NCI-H345 treated with DMSO at 0.1 percent for 48 hours (cell line): ENCODE data around the gene PDE1A.
A peak's percentile ranks its signal among the peaks of the same experiment; 100 is the strongest.
"Not testable (repeated sequence)": the region's sequence is repeated elsewhere in the genome, so short reads cannot be mapped to it uniquely, and the experiment has no call there.

Experiments
- DNase-seq: peaks from one replicate; lab custom pipeline; 2025; ENCODE audit not compliant: unreplicated experiment; lab: John Stamatoyannopoulos, UW

The PDE1A gene

DNA sequence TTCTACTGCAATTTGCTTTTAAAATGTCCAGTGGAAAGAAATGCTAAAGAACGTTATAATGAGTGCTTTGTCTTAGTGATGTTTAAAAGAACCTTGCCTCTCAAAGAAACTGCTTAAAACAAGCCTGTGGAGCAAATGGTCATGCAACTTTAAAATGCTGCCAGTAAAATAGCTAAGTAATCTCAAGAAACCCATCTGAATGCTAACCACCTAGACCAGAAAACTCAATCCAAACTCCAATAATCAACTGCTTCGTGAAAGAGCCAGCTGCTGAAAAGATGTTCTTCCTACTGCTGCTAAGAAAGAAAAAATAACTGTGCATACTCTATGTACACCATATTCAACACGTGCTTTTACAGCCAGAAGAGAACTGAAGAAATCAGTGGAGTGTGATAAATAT lies 145.6 kb downstream of the PDE1A start:
- no peak for DNase-seq

DNA sequence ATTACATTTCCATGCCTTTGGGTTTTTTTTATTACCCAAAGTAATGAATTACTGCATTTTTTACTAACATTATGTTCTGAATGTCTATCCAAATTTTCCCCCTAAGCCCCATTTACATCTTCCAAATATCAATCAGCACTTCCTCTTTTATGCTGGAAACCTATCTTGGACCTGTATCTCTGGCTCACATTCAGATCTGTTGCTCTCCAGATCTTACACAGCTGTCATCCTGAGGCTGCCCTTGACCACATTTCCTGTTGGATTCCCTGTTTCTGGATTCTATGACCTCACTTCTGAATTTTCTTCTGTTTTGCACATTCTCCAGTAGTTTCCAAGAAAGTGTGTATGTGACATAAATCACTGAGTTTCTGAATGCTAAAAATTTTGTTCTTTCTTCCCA lies 146.7 kb downstream of the PDE1A start:
- no peak for DNase-seq

DNA sequence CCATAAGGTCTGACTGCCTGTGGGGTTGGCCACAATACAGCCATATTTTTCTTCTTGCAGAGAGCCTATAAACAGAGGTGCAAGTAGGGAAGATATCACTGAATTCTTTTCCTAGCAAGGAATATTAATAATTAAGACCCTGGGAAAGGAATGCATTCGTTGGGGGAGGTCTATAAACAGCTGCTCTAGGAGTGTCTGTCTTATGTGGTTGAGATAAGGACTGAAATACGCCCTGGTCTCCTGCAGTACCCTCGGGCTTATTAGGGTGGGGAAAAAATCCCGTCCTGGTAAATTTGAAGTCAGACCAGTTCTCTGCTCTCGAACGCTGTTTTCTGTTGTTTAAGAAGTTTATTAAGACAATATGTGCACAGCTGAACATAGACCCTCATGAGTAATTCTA lies 150.2 kb downstream of the PDE1A start:
- DNase-seq = not testable (repeated sequence)

DNA sequence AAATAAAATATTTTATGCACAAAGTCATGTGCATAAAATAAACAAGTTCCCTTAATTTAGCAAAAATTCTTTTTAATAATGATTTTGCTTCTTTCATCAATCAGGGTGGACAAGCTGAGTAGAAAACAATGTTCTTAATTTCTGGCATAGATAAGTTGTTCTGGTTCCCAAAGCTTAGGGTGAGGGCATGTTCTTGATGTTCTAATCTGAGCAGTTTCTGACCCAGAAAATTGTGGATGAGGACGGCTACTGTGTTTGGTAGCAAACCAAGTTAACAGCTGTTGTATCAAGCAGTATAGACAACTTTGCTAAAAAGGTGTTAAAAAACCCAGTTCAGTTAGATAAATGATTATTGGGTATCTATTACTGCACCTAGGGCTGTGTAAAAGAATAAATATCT lies 158.9 kb downstream of the PDE1A start:
- no peak for DNase-seq

DNA sequence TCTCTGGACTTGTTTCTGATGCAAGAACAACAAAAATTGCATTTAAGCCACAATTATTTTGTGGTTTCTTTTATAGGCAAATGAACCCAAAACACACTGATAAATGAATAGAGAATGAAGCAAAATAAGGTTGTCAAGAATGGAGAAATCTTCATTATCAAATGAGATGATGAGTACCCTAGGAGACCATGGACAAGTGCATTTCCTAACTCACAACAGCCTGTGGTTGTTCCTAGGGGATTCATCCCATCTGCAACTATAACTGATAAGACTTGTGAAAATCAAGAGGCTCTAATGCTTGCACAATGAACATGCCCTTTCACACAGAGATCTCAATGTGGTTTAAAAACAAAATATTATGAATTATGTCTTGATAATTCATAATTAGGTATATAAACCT lies 159.9 kb downstream of the PDE1A start:
- DNase-seq = no peak

DNA sequence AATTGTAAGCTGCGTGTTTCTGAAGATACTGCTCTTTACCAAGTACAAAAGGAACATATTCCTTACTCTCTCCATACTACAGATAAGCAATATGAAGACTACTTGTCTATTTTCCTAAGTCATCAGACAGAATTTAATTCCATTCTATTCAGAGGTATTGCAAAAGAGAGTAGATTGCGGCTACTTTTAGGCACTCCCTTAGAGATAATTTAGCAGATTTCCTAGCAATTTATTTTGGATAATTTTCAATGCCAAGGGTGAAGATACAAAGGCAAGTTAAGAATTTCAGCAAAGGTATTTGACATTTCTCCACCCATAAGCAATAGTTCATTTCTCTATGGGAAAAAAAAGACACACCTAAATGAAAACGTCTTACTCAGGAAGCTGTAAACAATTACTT lies 161.1 kb downstream of the PDE1A start:
- DNase-seq = no peak

DNA sequence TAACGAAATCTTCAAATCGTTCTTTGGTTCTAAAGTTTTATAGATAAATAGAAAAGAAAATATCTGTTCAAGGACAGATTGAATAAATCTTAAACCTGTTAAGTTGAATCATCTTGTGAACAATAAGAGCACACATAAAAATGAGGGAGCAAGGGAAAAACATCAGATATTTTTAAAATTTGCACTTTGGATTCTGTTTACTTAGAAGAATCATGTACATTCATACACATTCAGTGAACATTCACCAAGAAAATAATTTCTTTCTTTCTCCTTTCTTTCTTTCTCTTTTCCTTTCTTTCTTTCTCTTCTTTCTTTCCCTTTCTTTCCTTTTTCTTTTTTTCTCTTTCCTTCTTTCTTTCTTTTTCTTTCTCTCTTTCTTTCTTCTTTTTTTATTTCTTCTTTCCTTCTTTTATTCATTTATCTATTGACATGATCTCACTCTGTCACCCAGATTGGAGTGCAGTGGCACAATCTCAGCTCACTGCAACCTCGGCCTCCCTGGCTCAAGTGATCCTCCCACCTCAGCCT lies 164.9 kb downstream of the PDE1A start:
- no peak for DNase-seq

DNA sequence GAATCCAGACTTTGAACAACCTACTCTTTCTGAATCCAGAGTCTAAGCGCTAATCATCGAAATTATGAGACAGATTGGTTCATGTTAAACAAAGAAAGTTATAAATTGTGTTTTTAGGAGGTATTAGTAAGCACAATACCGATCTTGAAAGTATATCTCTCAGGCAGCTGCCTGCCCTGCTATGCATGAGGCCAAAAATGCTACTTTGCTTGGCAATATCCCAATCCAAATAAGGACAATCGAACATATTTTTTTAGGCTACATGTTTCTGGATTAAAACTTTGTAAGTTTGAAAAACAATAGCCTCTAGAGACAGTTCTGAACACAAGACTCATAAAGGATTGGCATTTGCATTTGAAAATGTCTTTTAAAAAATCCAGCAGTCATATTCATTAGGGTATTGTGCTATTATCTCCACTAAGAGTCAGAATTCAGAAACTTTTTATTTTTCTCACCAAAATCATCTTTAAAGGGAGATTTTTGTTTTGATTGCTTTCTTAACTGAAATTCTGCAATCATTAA lies 167.1 kb downstream of the PDE1A start:
- no peak for DNase-seq

DNA sequence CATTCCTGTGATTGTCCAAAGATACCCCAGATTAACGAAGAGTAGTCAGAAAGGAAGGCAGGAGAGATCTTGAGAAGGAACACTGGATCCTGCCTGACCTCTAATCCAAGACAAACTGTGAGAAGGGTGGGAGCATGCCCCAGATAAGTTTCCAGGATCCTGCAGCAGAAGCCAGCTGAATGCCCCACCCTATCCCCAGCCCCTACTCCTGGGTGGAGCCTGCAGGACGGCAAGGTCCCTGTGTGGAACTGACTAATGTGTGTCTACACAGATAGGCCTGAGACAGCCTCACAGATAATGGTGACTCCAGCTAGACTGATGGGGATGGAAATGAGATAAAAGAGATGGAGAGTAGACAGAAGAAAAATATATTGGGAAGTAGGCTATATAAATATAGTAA lies 174.3 kb downstream of the PDE1A start:
- no peak for DNase-seq

DNA sequence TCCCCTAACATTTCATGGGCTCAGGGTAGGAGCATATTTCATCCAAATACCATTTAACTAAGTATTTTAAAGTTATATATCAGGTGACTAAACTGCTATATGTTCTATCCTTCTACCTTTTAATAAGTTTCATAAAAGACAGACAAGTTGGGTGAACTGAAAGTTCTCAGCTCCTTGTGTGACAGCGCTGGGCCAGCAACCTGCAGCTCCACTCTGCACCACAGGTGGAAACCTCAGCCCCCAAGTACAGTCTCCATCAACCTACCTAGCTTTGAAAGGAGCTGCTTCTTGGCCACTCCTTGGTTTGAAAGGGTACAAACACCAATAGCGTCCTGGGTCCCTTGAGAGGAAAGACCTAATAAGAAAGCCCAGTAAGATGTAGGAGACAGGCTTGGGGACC lies 177.9 kb downstream of the PDE1A start:
- DNase-seq = no peak

DNA sequence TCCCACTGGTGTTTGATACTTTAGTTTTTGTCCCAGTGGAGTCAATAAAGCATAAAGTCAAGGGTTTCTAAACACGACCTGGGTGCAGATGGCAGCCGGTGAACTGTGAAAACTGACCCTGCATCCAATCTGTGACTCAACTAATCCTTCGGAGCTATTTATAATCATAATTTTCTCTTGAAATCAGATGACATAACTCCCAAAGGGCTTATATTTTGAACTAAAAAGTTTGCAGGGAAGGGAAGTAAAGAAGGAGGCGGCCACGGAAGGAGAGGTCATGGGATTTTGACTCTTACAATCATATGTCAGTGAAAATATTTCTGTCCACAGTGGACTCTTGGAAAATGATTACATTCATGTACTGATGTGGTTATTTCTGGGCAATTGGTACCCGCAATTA lies 178.5 kb downstream of the PDE1A start:
- no peak for DNase-seq

DNA sequence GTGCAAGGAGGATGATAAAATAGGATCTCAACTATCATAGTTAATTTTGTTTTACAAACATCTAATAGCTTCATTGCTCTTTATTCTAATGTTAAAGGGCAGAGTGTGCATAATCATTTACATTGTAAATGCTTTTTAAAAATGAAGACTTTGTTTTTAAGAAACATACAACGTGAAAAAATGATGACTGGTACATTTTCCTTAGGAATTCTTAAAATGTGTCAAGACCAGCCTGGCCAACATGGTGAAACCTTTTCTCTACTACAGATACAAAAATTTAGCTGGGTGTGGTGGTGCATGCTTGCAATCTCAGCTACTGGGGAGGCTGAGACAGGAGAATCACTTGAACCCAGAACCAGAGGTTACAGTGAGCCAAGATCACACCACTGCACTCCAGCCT lies 179.0 kb downstream of the PDE1A start:
- no peak for DNase-seq

DNA sequence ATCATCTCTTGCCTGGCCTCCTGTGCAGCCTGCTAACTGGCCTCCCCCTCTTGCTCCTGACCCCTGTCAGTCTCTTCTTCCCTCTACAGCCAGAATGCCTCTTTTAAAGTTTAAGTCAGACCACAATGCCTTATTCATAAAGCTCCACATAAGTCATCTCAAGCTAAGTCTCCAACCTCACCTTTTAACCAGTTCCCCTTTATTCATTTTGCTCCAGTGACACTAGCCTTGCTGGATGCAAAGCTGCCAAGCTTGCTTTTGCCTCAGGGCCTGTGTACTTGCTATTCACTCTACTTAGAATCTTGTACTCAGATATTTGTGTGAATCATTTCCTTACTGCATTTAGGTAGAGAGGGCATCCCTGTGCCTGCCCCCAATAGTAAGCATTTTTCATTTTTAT lies 180.9 kb downstream of the PDE1A start:
- no peak for DNase-seq

DNA sequence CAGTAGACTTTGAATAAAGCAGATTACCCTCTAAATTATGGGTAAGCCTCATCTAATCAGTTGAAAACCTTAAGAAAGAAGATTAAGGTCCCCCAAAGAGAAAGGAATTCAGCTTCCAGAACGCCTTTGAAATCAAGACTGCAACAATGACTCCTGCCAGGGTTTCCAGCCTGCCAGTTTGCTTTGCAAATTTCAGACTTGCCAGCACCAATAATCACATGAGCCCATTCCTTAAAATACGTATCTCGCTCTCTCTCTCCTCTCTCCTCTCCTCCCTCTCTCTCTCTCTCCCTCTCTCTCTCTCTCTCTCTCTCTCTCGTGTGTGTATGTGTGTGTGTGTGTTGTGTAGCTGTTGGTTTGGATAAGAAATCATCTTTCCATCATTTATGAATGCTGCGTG lies 184.2 kb downstream of the PDE1A start:
- DNase-seq = no peak

DNA sequence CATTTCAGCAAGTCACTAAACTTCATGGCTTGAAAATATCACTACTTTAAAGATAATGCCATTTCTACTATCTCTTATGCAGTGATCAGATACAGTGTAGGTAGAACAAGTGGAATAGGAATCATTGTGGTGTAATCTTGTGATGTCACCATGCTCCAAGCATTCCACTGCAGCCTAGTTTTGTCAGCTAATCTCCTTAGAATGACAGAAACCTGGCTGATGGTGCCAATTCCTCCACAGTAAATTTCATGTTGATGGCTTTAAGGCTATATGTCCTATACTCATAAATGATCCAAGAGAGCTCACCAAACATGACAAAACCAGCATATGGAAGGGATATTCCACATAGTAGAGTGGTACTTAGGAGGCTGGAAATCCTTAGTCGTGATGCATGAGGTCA lies 184.9 kb downstream of the PDE1A start:
- DNase-seq = no peak

DNA sequence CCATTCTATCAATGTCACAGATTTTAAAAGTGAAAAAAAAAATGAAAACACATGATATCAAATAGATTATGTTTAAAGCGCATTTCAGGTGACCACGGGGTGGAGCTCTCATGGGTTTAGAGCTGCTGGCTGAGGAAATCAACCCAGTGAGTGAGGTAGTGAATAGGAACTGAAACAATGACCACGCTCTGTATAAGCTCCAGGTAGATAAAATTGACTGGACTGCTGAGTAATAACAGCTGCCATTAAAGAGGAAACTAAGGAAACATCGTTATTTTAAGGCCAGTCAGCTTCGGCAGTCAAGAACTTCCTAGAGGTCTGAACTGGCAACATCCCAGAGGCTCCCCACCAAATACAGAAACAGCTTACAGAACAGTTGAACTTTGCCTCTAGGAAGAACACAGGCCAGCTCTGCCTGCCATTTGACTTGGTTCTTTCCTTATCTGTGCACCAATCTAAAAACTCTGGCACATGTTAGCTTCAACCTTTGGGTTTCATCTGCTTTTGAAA lies 185.9 kb downstream of the PDE1A start:
- no peak for DNase-seq

DNA sequence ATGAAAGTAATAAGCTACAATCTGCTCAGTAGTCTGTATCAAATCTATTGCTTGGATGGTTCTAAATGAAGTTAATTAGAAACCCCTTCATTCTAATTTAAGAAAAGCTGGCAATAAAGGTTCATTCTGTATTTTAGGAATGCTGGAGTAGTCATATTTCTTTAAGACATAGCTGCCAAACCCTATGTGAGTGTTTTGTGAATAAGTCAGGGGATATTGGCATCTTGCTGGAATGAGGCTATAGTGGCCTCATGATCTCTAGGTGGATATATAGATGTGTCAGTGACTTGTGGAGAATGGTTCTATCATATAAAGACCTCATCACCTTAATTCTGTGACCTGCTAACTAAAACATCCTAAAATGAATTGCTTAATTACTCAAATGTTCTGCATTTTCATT lies 196.3 kb downstream of the PDE1A start:
- DNase-seq = no peak

DNA sequence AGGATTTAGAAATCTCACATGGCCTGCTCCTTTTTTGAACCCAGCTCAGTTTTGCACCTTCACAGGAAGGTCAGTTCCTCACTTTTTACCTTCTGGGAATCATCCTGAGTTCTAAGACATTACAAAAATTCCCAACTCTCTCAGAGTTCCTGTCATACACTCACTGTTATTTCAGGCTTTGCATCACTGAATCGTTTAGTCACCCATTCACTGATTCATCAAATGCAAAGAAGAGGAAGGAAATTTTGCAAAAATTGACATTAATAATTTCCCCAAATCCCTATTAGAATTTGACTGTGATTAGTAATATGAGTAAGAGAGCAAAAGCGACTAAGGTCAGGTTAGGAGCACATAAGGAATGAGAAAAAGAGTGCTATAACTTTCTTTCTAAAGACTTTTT lies 197.5 kb downstream of the PDE1A start:
- no peak for DNase-seq

DNA sequence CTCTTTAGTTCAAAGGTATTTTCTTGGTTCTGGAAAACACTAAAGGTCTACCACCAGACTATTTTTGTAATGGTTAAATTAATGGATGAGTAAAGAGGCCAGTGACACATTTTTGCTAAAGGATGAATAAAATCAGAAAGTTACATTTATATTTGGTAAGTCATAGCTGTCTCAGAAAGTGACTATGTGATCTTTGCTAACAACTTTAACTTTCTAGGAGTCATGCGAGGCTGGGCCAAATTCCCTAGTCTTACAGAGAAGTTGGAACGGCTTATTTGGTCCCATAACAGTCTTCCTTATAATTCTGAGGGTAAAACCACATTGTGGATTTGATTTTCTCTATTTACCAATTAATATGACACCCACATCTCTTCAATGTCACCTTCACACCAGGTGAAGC lies 198.1 kb downstream of the PDE1A start:
- DNase-seq = no peak

DNA sequence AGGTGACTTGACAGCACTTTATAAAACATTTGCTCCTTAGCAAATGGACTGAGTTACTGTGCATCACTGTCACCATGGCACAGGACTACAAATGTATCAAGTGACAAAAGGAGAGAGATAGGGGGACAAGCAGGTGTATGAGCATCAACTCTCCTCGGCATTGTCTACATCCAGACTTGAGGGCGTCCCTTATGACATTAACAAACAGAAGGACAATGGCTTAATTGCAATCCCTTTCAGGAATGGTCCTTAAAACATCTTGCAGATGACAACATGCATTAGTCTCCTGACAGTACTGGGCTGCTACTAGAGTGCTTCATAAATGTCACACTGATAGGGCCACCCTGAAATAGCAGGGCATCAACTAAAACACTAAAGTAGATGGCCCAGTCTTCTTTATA lies 198.8 kb downstream of the PDE1A start:
- peak; percentile 82 for DNase-seq

DNA sequence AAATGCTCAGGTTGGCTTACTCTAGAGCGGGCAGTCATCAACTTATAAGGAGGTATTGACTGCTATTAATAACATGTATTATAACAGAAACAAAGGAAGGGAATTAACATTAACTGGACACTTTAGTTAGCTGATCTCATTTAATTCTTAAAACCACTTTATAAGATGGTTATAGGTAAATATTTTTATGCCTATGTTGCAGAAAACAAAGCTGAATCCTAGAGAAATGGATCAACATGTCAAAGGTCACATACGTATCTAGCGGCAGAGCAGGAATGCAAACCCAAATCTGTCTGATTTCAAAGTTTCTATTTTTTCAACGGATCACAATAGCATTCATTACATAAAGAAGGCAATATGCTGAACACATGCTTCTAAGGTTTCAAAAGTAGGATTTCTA lies 200.0 kb downstream of the PDE1A start:
- DNase-seq = no peak

DNA sequence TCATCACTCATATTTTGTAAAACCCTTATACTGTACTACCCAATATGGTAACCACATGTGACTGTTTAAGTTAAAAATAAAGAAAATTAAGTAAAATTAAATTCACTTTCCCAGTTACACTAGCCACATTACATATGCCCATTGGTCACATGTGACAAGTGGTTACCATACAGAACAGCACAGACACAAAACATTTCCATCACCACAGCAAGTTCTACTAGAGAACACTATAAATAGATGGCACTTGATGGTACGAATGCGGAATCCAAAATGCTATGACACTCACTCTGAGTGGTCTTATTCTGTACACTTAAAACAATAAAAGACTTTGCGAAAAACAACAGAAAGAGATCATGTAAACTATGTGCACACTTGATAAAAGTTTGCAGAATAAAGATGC lies 202.2 kb downstream of the PDE1A start:
- no peak for DNase-seq

DNA sequence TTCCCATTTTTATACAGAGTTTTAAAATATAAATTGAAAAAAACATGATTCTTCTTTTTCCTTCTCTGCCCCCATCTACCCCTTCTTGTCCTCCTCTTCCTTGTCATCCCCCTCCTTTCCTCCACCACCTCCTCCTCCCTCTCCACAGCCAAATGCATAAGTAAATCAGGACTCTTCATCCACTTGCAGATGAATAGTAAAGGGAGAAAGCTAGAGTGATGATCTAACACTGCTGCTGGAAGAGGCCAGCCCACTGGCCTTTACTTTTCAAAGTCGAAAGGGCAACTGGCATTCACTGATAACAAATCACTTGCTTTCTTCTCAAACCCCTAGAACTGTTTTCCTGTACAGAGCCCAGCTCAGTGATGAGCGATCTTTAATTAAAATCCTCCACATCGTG lies 205.8 kb downstream of the PDE1A start:
- DNase-seq = no peak

DNA sequence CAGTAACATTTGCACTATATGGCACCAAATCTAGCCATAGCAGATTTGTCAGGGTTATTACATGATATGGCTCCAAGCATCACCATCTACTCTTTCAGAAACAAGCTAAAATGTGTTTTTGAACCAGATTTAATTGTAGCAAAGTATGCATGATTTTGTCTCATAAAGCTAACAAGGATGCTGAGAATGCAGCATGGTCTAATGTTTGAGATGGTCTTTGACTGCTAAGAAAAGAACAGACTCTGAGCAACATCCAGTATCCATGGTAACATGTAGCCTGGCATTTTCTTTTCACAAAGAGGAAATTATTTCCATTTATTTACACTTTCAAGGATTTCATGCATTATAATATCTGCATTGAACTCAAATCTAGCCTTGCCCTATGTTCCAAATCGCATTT lies 206.5 kb downstream of the PDE1A start:
- no peak for DNase-seq
